GM23248 (cell line): ENCODE results near the gene MBP. TPM values are rescaled to one million over a fixed set of nuclear protein-coding genes. Genes with fewer than 3 reads are reported as not detected.

Source experiments
- DNase-seq: peaks from one replicate; pipeline ENCODE4 v3.0.0-alpha.2; 2015
- H2AFZ ChIP-seq: fragments of 200-600 bp; sonication (generic); 2 replicates; pipeline ENCODE4 v1.6.1; 2016; ENCODE audit warnings: antibody characterized with exemption
- H3F3A ChIP-seq: fragments of 200-600 bp; sonication (generic); 2 replicates; pipeline ENCODE4 v1.6.1; 2016; ENCODE audit warnings: mild to moderate bottlenecking, antibody characterized with exemption, mixed run types; ENCODE audit not compliant: insufficient read depth
- H3K27ac ChIP-seq: fragments of 200-600 bp; sonication (generic); 2 replicates; pipeline ENCODE4 v1.5.1; 2016; ENCODE audit warnings: mild to moderate bottlenecking
- H3K27me3 ChIP-seq: fragments of 200-600 bp; sonication (generic); replicated peaks from 2 replicates; pipeline ENCODE4 v1.6.1; 2016; ENCODE audit warnings: mild to moderate bottlenecking; ENCODE audit not compliant: insufficient read depth
- H3K36me3 ChIP-seq: fragments of 200-600 bp; sonication (generic); 2 replicates; pipeline ENCODE4 v1.6.1; 2016; ENCODE audit warnings: low read depth, mild to moderate bottlenecking
- H3K4me1 ChIP-seq: fragments of 200-600 bp; sonication (generic); 2 replicates; pipeline ENCODE4 v1.6.1; 2016; ENCODE audit warnings: mild to moderate bottlenecking; ENCODE audit not compliant: insufficient read depth
- H3K4me2 ChIP-seq: fragments of 200-600 bp; sonication (generic); one replicate; pipeline ENCODE4 v1.6.1; 2016; ENCODE audit warnings: mild to moderate bottlenecking; ENCODE audit not compliant: unreplicated experiment
- H3K4me3 ChIP-seq: fragments of 200-600 bp; sonication (generic); 2 replicates; pipeline ENCODE4 v1.5.1; 2016; ENCODE audit warnings: mild to moderate bottlenecking
- H3K79me2 ChIP-seq: fragments of 200-600 bp; sonication (generic); 2 replicates; pipeline ENCODE4 v1.6.1; 2016; ENCODE audit warnings: mild to moderate bottlenecking; ENCODE audit not compliant: insufficient read depth
- H3K9ac ChIP-seq: fragments of 200-600 bp; sonication (generic); 2 replicates; pipeline ENCODE4 v1.6.1; 2016; ENCODE audit warnings: mild to moderate bottlenecking
- H3K9me2 ChIP-seq: fragments of 200-600 bp; sonication (generic); 2 replicates; pipeline ENCODE4 v1.6.1; 2016; ENCODE audit warnings: mixed run types, mild to moderate bottlenecking, moderate library complexity; ENCODE audit not compliant: insufficient read depth
- H3K9me3 ChIP-seq: fragments of 200-600 bp; sonication (generic); one replicate; pipeline ENCODE4 v1.6.1; 2017; ENCODE audit warnings: low read depth
- H4K20me1 ChIP-seq: fragments of 200-600 bp; sonication (generic); 2 replicates; pipeline ENCODE4 v1.6.0; 2016; ENCODE audit not compliant: insufficient read depth
- EZH2 ChIP-seq: fragments of 200-600 bp; sonication (generic); IDR thresholded peaks from 2 replicates; pipeline ENCODE4 v1.6.1; 2018; ENCODE audit warnings: antibody characterized with exemption, mild to moderate bottlenecking; ENCODE audit not compliant: insufficient read depth, poor library complexity, severe bottlenecking
- EZH2phosphoT487 ChIP-seq: fragments of 200-600 bp; sonication (generic); IDR thresholded peaks from 2 replicates; pipeline ENCODE4 v1.6.1; 2018; ENCODE audit warnings: antibody characterized with exemption, moderate library complexity, mild to moderate bottlenecking, low read depth; ENCODE audit not compliant: insufficient read depth
- WGBS, 2 experiments: methylation state at CpG; one replicate each; pipeline ENCODE4 v1.1.6; 2015 to 2017; ENCODE audit warnings: low lambda C conversion rate in 2 of 2, low coverage in 1 of 2; ENCODE audit errors: missing lambda C conversion rate in 2 of 2; 5-methylcytosine and 5-hydroxymethylcytosine counted together
- in situ Hi-C: fragments of 300-500 bp; cut with MboI; formaldehyde crosslinking; loops from 2 replicates; pipeline ENCODE4 v1.15.0; 2020
- polyA plus RNA-seq: library from polyadenylated mRNA; unstranded; fragments of >200 nt; fragmentation: Nextera tagmentation; extraction: Ambion mirVana; gene quantifications from 2 replicates; pipeline ENCODE4 v1.2.1, GENCODE V29; 2016
- total RNA-seq: library from RNA; depleted of rRNA; stranded (reverse); fragments of >200 nt; shearing (Covaris generic); gene quantifications from 2 replicates; pipeline ENCODE4 v1.2.3, GENCODE V29; 2014

Gene MBP
- total and polyA plus RNA-seq, 2 experiments from 2014 or later = 2.2 to 2.9 TPM

- no peak for TF ChIP-seq EZH2phosphoT487
- no peak for TF ChIP-seq EZH2
- DNase-seq = no peak
- 95 to 98% methylated on average over 21 of the region's 21 CpGs for WGBS, 2 experiments
- in situ Hi-C loops = no loop called here
- H3K4me2 ChIP-seq = no peak overlapping the region
- no peaks in the 10 kb centered on the region for H4K20me1 ChIP-seq
- H3K27ac ChIP-seq = no peak overlapping the region
- H3K4me3 ChIP-seq = no peak overlapping the region
- no peak overlapping the region for H3K9ac ChIP-seq
- no peaks in the 10 kb centered on the region for H3K9me2 ChIP-seq
- no peak overlapping the region for H2AFZ ChIP-seq
- no peaks in the 10 kb centered on the region for H3K9me3 ChIP-seq
- H3K4me1 ChIP-seq = peaks cover 51% of the 10 kb centered on the region
- no peaks in the 10 kb centered on the region for H3K36me3 ChIP-seq
- H3K27me3 ChIP-seq = no peaks in the 10 kb centered on the region
- peaks cover 38% of the 10 kb centered on the region for H3F3A ChIP-seq
- H3K79me2 ChIP-seq = no peaks in the 10 kb centered on the region
Observed at GRCh38 chr18:77099485-77100370, 32.9 kb downstream of the MBP start.

DNA sequence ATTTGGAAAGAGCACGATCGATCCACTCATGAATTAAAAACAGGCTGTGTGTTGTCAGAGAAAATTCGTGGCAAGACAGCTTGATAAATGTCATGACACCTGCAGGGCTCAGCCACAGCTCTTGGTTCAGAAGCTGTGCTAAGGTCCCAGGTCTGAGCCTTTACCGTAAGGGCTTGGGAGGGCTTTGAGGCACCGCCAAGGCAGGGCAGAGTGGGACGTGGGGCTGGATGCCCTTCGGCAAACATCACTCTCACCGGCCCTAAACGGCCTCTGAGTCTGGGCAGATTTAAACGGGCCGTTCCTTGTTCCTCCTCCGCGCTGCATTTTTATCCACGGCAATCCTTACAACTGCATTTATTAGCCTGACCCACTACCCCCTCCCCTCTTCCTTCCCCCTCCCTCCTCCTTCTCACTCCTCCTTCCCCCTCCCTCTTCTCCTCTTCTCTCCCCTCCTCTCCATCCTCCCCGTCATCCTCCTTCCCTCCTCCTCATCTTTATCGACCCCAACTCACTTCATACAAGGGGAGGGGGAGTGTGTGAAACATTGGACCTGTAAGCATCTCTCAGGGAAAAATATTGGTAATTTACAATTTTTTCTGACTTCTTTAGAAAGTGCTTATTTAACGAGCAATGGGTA, 33.9 kb downstream of the MBP start:
- Histone ChIP-seq H3F3A (peaks cover 29% of the 10 kb centered on the region), H3K4me3 (no peak overlapping the region), H3K79me2 (no peaks in the 10 kb centered on the region), H3K9me2 (no peaks in the 10 kb centered on the region), H3K9me3 (no peaks in the 10 kb centered on the region), H3K4me1 (peaks cover 41% of the 10 kb centered on the region), H3K27me3 (no peaks in the 10 kb centered on the region), H3K36me3 (no peaks in the 10 kb centered on the region), H2AFZ (0 out of 2 replicates have a peak overlapping the region, but pooled peaks have one; percentile 39), H3K27ac (no peak overlapping the region), H3K4me2 (peak overlapping the region; percentile 18), H3K9ac (no peak overlapping the region), H4K20me1 (no peaks in the 10 kb centered on the region)
- in situ Hi-C loops = no loop called here
- DNase-seq = peak; percentile 37
- WGBS, 2 experiments = 39 to 41% methylated on average over 14 to 17 of the region's 17 CpGs
- no peak for TF ChIP-seq EZH2
- TF ChIP-seq EZH2phosphoT487 = no peak

GRCh38 chr18:77098029-77098428, 34.6 kb downstream of the MBP start:
- Histone ChIP-seq H3K9me2 (no peaks in the 10 kb centered on the region), H4K20me1 (no peaks in the 10 kb centered on the region), H3K9ac (no peak overlapping the region), H2AFZ (no peak overlapping the region), H3K4me3 (no peak overlapping the region), H3K4me1 (peaks cover 34% of the 10 kb centered on the region), H3K27me3 (no peaks in the 10 kb centered on the region), H3K79me2 (no peaks in the 10 kb centered on the region), H3F3A (peaks cover 22% of the 10 kb centered on the region), H3K36me3 (no peaks in the 10 kb centered on the region), H3K27ac (no peak overlapping the region), H3K4me2 (peak overlapping the region; percentile 18), H3K9me3 (no peaks in the 10 kb centered on the region)
- peak; percentile 35 for DNase-seq
- TF ChIP-seq EZH2phosphoT487 (no peak), EZH2 (no peak)
- 30 to 36% methylated on average over 2 of the region's 2 CpGs for WGBS, 2 experiments
- in situ Hi-C loops = no loop called here

GRCh38 chr18:77096936-77097886, 35.4 kb downstream of the MBP start:
- Histone ChIP-seq H3K4me2 (no peak overlapping the region), H3K9me3 (no peaks in the 10 kb centered on the region), H3K79me2 (no peaks in the 10 kb centered on the region), H3F3A (peaks cover 14% of the 10 kb centered on the region), H3K27ac (no peak overlapping the region), H3K36me3 (no peaks in the 10 kb centered on the region), H3K27me3 (no peaks in the 10 kb centered on the region), H3K9me2 (no peaks in the 10 kb centered on the region), H3K4me3 (no peak overlapping the region), H2AFZ (no peak overlapping the region), H4K20me1 (no peaks in the 10 kb centered on the region), H3K9ac (no peak overlapping the region), H3K4me1 (peaks cover 26% of the 10 kb centered on the region)
- DNase-seq = no peak
- 50% methylated on average over 11 of the region's 11 CpGs for WGBS, 2 experiments
- TF ChIP-seq EZH2 = no peak
- no peak for TF ChIP-seq EZH2phosphoT487
- in situ Hi-C loops = no loop called here
